SK-N-SH (cell line): ENCODE measurements around the gene SLC1A3. TPM values are rescaled to one million over a fixed set of nuclear protein-coding genes. Genes with fewer than 3 reads are reported as not detected.

Source experiments
- CTCF ChIA-PET: fragments of 300-600, 350-600 bp; formaldehyde crosslinking; extraction: SDS; loops from one replicate; lab custom pipeline; 2021; lab: Yijun Ruan, JAX
- POLR2A ChIA-PET: fragments of 350-600 bp; sonication (Branson Sonifier 250); formaldehyde crosslinking; extraction: SDS; loops from one replicate; lab custom pipeline; 2020; ENCODE audit warnings: antibody characterized with exemption, inconsistent platforms; lab: Yijun Ruan, JAX
- DNase-seq: peaks from one replicate; pipeline ENCODE4 v3.0.0; 2012
- H2AFZ ChIP-seq: fragments of 200-600 bp; sonication (generic); 2 replicates; pipeline ENCODE4 v1.8.1; 2016; ENCODE audit warnings: antibody characterized with exemption, mild to moderate bottlenecking, low read depth
- H3F3A ChIP-seq: fragments of 200-600 bp; sonication (generic); replicated peaks from 2 replicates; pipeline ENCODE3; 2016; ENCODE audit warnings: antibody characterized with exemption, mild to moderate bottlenecking; ENCODE audit not compliant: insufficient read depth
- H3K27ac ChIP-seq, 2 experiments: fragments of 200-500 bp in 1 of 2; fragments of 200-600 bp in 1 of 2; sonication (Bioruptor generic) in 1 of 2; sonication (generic), shearing (Covaris generic) in 1 of 2; 2 replicates each; pipeline versions ENCODE4 v1.5.1 to v1.6.1; 2014 to 2016; ENCODE audit warnings: low read depth in 2 of 2, inconsistent platforms in 1 of 2, low read length in 1 of 2, mild to moderate bottlenecking in 1 of 2, mixed read lengths in 1 of 2
- H3K27me3 ChIP-seq: fragments of 200-600 bp; sonication (generic), shearing (Covaris generic); 2 replicates; pipeline ENCODE4 v1.6.1; 2016; ENCODE audit warnings: mixed run types; ENCODE audit not compliant: insufficient read depth
- H3K36me3 ChIP-seq, 2 experiments: fragments of 200-500 bp in 1 of 2; fragments of 200-600 bp in 1 of 2; sonication (Bioruptor generic) in 1 of 2; sonication (generic) in 1 of 2; replicated peaks in 1 of 2; 2 replicates each; pipeline versions ENCODE3 to v1.5.1; 2014 to 2016; ENCODE audit warnings: low read length in 1 of 2, mild to moderate bottlenecking in 1 of 2; ENCODE audit not compliant: insufficient read depth in 2 of 2, control insufficient read depth in 1 of 2
- H3K4me1 ChIP-seq, 2 experiments: fragments of 200-500 bp in 1 of 2; fragments of 200-600 bp in 1 of 2; sonication (Bioruptor generic) in 1 of 2; sonication (generic), shearing (Covaris generic) in 1 of 2; 2 replicates each; pipeline versions ENCODE4 v1.5.1 to v1.6.1; 2014 to 2016; ENCODE audit warnings: low read depth in 1 of 2, low read length in 1 of 2, mixed run types in 1 of 2; ENCODE audit not compliant: insufficient read depth in 2 of 2, control insufficient read depth in 1 of 2
- H3K4me2 ChIP-seq: fragments of 200-600 bp; sonication (generic), shearing (Covaris generic); 2 replicates; pipeline ENCODE4 v1.6.1; 2017; ENCODE audit warnings: mixed run types
- H3K4me3 ChIP-seq, 2 experiments: fragments of 200-500 bp in 1 of 2; fragments of 200-600 bp in 1 of 2; sonication (Bioruptor generic) in 1 of 2; sonication (generic), shearing (Covaris generic) in 1 of 2; 2 replicates each; pipeline versions ENCODE4 v1.5.1 to v1.8.1; 2014 to 2016; ENCODE audit warnings: low read depth in 2 of 2, inconsistent platforms in 1 of 2, low read length in 1 of 2, mild to moderate bottlenecking in 1 of 2, mixed read lengths in 1 of 2, moderate library complexity in 1 of 2
- H3K79me2 ChIP-seq: fragments of 200-600 bp; sonication (generic); 2 replicates; pipeline ENCODE4 v1.8.1; 2017; ENCODE audit warnings: mild to moderate bottlenecking; ENCODE audit not compliant: insufficient read depth
- H3K9ac ChIP-seq: fragments of 200-600 bp; sonication (generic); 2 replicates; pipeline ENCODE4 v1.6.1; 2017; ENCODE audit warnings: mixed run types
- H3K9me2 ChIP-seq: fragments of 200-600 bp; sonication (generic); 2 replicates; pipeline ENCODE4 v1.6.1; 2017; ENCODE audit warnings: mixed run types
- H3K9me3 ChIP-seq: fragments of 200-600 bp; sonication (generic); 2 replicates; pipeline ENCODE4 v1.6.1; 2017; ENCODE audit warnings: mixed run types, mild to moderate bottlenecking, moderate library complexity
- H4K20me1 ChIP-seq: fragments of 200-600 bp; sonication (generic); 2 replicates; pipeline ENCODE4 v1.6.1; 2017; ENCODE audit warnings: mild to moderate bottlenecking, mixed run types; ENCODE audit not compliant: insufficient read depth
- FOXJ3 ChIP-seq: sonication (generic); formaldehyde crosslinking; IDR thresholded peaks from 2 replicates; pipeline ENCODE4 v1.5.1; 2020; ENCODE audit warnings: mild to moderate bottlenecking, missing genetic modification reagents
- FOXM1 ChIP-seq: IDR thresholded peaks from 2 replicates; pipeline ENCODE4 v1.4.0; 2012; ENCODE audit warnings: low read depth, mild to moderate bottlenecking
- GABPA ChIP-seq: IDR thresholded peaks from 2 replicates; pipeline ENCODE4 v1.4.0; 2012; ENCODE audit warnings: low read depth, mild to moderate bottlenecking
- GATA2 ChIP-seq: sonication (generic); formaldehyde crosslinking; IDR thresholded peaks from 2 replicates; pipeline ENCODE4 v1.5.0; 2020; ENCODE audit warnings: mild to moderate bottlenecking, missing genetic modification reagents
- JUND ChIP-seq: IDR thresholded peaks from 2 replicates; pipeline ENCODE4 v1.4.0; 2012
- MEF2A ChIP-seq: IDR thresholded peaks from 2 replicates; pipeline ENCODE4 v1.4.0; 2012; ENCODE audit warnings: low read depth, borderline replicate concordance
- MXI1 ChIP-seq: IDR thresholded peaks from 2 replicates; pipeline ENCODE4 v1.6.1; 2012; ENCODE audit warnings: mild to moderate bottlenecking, low read depth, low read length, improper control_type of control experiment
- NFIC ChIP-seq: IDR thresholded peaks from 2 replicates; pipeline ENCODE4 v1.4.0; 2012; ENCODE audit warnings: borderline replicate concordance
- PBX3 ChIP-seq: IDR thresholded peaks from 2 replicates; pipeline ENCODE4; 2012
- RAD21 ChIP-seq: IDR thresholded peaks from 2 replicates; pipeline ENCODE4 v1.6.1; 2012; ENCODE audit warnings: mild to moderate bottlenecking, low read length
- RCOR1 ChIP-seq: fragments of 150-350 bp; IDR thresholded peaks from 2 replicates; pipeline ENCODE4 v1.6.1; 2017; ENCODE audit warnings: antibody characterized with exemption, low read length
- RFX5 ChIP-seq: IDR thresholded peaks from 2 replicates; pipeline ENCODE4 v1.6.1; 2012; ENCODE audit warnings: mild to moderate bottlenecking, improper control_type of control experiment, low read length
- SIN3A ChIP-seq: IDR thresholded peaks from 2 replicates; pipeline ENCODE4 v1.6.1; 2012; ENCODE audit warnings: low read depth, mild to moderate bottlenecking, low read length, moderate library complexity, borderline replicate concordance
- TEAD4 ChIP-seq: IDR thresholded peaks from 2 replicates; pipeline ENCODE4 v1.4.0; 2012; ENCODE audit warnings: mild to moderate bottlenecking, borderline replicate concordance; ENCODE audit not compliant: insufficient read depth
- WGBS: methylation state at CpG from one replicate; pipeline ENCODE4 v1.1.6; 2017; ENCODE audit warnings: low lambda C conversion rate; 5-methylcytosine and 5-hydroxymethylcytosine counted together
- polyA plus RNA-seq, 3 experiments: library from polyadenylated mRNA; depleted of rRNA; stranded (reverse); fragments of >200 nt; gene quantifications; 2 replicates each; pipeline ENCODE4 v1.2.3, GENCODE V29; 2012
- TF ChIP-seq, protein P1 (sequence below): IDR thresholded peaks from 2 replicates; pipeline ENCODE4 v1.4.0; 2012; ENCODE audit warnings: low read depth
- TF ChIP-seq, protein P2 (sequence below): IDR thresholded peaks from 2 replicates; pipeline ENCODE4 v1.6.1; 2012; ENCODE audit warnings: mild to moderate bottlenecking, low read depth, low read length, moderate library complexity
- TF ChIP-seq, protein P3 (sequence below): fragments of 150-350 bp; IDR thresholded peaks from 2 replicates; pipeline ENCODE4 v1.6.1; 2017; ENCODE audit warnings: antibody characterized with exemption, low read length, low read depth, borderline replicate concordance

The SLC1A3 gene
- polyA plus RNA-seq, 1 of the 3 experiments (the other 2 are of a cell fraction), result not detected

DNA sequence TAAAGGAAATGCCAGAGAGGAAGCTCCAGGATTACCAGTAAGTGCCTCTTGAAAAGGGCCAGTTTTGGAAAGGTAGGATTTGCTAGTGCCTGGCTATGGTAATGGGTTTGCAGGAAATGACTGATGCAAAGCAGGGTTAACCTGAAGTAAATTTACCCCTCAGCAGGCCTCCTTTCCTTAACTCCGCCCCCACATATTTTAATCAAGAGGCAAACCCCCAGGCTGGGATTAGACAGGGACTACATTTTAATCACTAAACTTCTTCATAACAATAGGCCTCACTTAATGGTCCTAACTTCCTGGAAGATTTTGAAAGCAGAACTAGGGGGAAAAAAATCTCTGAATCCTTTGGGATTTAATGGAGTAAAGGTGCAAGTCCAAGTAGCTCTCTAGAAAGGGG is 10.2 kb upstream of the SLC1A3 start:
- H3K79me2 ChIP-seq, result no peaks in the 10 kb centered on the region
- H3K9me3 ChIP-seq, result no peaks in the 10 kb centered on the region
- no peaks in the 10 kb centered on the region for H4K20me1 ChIP-seq
- H3K27me3 ChIP-seq, result peaks cover 6% of the 10 kb centered on the region; the same call in 1 of the 2 replicates
- H3K4me3 ChIP-seq, result no peak overlapping the region
- H2AFZ ChIP-seq, result no peak overlapping the region
- CTCF ChIA-PET, result no interaction called here
- no peak for DNase-seq
- no peaks in the 10 kb centered on the region for H3K4me1 ChIP-seq
- no peaks in the 10 kb centered on the region for H3K36me3 ChIP-seq
- no peak overlapping the region for H3K27ac ChIP-seq
- WGBS, result 9% methylated on average over 1 of the region's 1 CpG
- no peaks in the 10 kb centered on the region for H3K9me2 ChIP-seq
- POLR2A ChIA-PET, result no interaction called here
- no peak for TF ChIP-seq GATA2 (CRISPR knock-in tag)
- no peak for TF ChIP-seq FOXM1
- no peak overlapping the region for H3K9ac ChIP-seq
- no peak overlapping the region for H3K4me2 ChIP-seq
- H3F3A ChIP-seq, result no peaks in the 10 kb centered on the region

DNA sequence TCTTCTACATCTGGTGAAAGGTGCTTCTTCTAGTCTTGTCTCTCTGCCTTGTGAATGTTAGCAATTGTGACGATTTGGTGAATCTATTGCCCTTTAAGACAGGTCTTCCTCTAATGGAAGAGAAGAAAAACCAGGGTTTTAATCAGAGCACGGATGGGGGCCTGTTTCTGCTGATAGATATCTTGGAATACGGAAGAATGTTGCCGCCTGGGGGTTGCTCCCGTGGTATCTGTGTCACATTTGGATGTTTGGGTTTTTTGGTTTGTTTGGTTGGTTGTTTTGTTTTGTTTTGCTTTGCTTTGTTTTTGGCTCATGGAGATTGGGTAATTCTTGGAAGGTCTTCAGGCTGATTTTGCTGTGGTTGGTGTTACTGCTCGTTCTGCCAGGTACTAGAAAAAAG is 9.7 kb upstream of the SLC1A3 start:
- Histone ChIP-seq H3K4me2 (no peak overlapping the region), H3K27ac (no peak overlapping the region), H3K4me1 (no peaks in the 10 kb centered on the region), H4K20me1 (no peaks in the 10 kb centered on the region), H3K79me2 (no peaks in the 10 kb centered on the region), H3K9ac (no peak overlapping the region), H3F3A (no peaks in the 10 kb centered on the region), H3K27me3 (peaks cover 6% of the 10 kb centered on the region; the same call in 1 of the 2 replicates), H2AFZ (no peak overlapping the region), H3K9me2 (no peaks in the 10 kb centered on the region), H3K36me3 (no peaks in the 10 kb centered on the region), H3K4me3 (no peak overlapping the region), H3K9me3 (no peaks in the 10 kb centered on the region)
- DNase-seq, result no peak
- ChIA-PET CTCF (no interaction called here), POLR2A (no interaction called here)
- 10% methylated on average over 6 of the region's 6 CpGs for WGBS
- TF ChIP-seq FOXJ3 (CRISPR knock-in tag), result no peak
- TF ChIP-seq, protein P1, sequence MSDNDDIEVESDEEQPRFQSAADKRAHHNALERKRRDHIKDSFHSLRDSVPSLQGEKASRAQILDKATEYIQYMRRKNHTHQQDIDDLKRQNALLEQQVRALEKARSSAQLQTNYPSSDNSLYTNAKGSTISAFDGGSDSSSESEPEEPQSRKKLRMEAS, result no peak
- no peak for TF ChIP-seq FOXM1
- TF ChIP-seq RAD21, result no peak
- no peak for TF ChIP-seq NFIC
- TF ChIP-seq, protein P2, sequence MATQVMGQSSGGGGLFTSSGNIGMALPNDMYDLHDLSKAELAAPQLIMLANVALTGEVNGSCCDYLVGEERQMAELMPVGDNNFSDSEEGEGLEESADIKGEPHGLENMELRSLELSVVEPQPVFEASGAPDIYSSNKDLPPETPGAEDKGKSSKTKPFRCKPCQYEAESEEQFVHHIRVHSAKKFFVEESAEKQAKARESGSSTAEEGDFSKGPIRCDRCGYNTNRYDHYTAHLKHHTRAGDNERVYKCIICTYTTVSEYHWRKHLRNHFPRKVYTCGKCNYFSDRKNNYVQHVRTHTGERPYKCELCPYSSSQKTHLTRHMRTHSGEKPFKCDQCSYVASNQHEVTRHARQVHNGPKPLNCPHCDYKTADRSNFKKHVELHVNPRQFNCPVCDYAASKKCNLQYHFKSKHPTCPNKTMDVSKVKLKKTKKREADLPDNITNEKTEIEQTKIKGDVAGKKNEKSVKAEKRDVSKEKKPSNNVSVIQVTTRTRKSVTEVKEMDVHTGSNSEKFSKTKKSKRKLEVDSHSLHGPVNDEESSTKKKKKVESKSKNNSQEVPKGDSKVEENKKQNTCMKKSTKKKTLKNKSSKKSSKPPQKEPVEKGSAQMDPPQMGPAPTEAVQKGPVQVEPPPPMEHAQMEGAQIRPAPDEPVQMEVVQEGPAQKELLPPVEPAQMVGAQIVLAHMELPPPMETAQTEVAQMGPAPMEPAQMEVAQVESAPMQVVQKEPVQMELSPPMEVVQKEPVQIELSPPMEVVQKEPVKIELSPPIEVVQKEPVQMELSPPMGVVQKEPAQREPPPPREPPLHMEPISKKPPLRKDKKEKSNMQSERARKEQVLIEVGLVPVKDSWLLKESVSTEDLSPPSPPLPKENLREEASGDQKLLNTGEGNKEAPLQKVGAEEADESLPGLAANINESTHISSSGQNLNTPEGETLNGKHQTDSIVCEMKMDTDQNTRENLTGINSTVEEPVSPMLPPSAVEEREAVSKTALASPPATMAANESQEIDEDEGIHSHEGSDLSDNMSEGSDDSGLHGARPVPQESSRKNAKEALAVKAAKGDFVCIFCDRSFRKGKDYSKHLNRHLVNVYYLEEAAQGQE, result no peak
- no peak for TF ChIP-seq RFX5
- no peak for TF ChIP-seq PBX3
- no peak for TF ChIP-seq GABPA
- no peak for TF ChIP-seq MEF2A
- no peak for TF ChIP-seq TEAD4
- TF ChIP-seq, protein P3, sequence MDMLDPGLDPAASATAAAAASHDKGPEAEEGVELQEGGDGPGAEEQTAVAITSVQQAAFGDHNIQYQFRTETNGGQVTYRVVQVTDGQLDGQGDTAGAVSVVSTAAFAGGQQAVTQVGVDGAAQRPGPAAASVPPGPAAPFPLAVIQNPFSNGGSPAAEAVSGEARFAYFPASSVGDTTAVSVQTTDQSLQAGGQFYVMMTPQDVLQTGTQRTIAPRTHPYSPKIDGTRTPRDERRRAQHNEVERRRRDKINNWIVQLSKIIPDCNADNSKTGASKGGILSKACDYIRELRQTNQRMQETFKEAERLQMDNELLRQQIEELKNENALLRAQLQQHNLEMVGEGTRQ, result no peak
- no peak for TF ChIP-seq RCOR1
- TF ChIP-seq SIN3A, result no peak
- TF ChIP-seq MXI1, result no peak
- TF ChIP-seq JUND, result no peak
